Esophagus mucosa (tissue), 1 donor: ENCODE data around the gene P2RY2. TPM values are rescaled to one million over a fixed set of nuclear protein-coding genes. Genes with fewer than 3 reads are reported as not detected.

ENCODE experiments used
- ATAC-seq: fragments of 200-7000 bp; cut with Tn5 transposase; one replicate; pipeline ENCODE4 v1.9.1; 2020
- total RNA-seq: library from RNA; stranded (reverse); gene quantifications from one replicate; pipeline ENCODE4 v1.2.4, GENCODE V29; 2023
- donor health status: DM: yes; HTN: yes; CAD: no.

P2RY2 gene
- total RNA-seq: 44.3 TPM

DNA sequence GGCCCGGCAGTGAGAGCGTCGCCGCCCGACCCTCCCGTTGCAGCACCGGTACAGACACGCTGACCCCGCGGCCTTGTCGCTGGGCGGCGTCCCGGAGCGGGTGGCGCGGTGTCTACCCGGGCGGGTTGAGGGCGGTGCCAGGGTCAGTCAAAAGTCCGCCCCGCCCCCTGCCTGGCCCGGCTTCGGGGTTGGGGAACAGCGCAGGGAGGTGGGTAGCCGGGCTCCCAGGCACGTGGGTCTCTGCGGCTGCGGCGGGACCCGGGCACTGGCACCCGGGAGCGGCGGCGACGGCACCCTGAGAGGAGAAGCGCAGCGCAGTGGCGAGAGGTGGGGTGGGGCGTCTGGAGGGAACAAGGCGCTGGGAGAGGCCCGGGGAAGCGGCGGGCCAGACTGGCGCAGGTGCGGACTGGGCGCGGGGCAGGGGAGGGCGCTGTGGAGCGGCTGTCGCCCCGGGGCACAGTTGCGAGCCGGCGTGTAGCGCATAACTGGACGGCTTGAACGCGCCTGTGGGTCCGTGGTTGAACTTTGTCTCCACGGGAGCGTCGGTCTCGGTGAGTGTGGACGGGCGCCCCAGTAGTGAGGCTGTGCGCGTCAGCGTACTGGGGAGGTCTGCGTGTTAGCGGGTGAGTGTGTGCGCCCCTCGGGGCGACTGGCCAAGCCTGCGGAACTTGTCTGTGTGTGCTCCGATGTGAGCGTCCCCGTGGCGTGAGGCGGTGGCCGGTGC, at the start of gene P2RY2:
TSS of gene P2RY2 (plus strand) at position 176 of the 724 bp plus-strand sequence. CDS start 15,879 bp downstream, outside the sequence.
- peak; percentile 86 for ATAC-seq

DNA sequence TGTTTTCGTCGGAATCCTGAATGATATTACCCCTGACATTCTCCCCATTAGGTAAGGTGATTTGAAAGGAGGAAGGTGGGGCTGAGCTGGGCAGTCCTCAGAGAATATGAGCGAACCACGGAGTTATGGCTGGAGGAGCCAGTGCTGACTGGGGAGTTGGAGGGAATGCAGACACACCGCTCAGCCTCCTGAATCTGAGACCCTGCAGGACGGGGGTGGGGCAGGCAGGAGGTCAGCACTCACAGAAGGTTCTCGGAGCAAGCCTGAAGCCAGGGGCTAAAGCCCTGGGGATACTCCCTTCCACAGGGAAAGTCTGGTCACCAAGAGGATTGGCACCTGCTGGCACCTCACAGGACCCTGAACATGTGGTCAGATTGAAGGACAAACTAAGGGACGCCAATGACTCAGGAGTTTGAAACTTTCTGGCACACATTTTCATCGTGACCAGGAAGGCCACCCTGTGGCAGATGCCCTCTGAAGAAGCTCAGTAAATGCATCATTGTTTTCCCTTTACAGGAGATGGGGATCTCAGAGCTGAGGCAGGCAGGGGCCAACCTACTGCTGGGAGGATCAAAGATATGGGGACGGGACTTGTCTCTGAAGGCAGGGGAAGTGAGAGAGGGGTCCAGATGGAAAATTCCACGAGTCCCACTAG, 49.0 kb upstream of the P2RY2 start:
- no peak for ATAC-seq

DNA sequence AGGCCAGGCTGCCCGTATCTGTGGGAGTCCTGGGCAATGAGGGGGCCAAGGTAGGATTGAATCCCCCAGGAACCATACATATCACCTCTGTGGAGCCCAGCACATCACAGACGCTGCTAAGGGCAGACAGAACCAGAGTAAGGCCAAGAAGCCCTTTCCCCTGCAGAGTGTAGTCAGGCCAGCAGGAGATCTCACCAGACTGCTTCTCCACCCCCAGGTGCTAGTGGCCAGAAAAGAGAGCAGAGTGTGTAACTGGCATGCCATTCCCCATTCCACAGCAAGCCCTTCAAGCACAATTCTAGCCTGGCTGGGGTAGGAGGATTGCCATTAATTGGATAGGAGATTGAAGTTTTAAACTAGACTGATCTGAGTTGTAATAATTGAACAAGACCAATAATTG, 47.9 kb upstream of the P2RY2 start:
- no peak for ATAC-seq

DNA sequence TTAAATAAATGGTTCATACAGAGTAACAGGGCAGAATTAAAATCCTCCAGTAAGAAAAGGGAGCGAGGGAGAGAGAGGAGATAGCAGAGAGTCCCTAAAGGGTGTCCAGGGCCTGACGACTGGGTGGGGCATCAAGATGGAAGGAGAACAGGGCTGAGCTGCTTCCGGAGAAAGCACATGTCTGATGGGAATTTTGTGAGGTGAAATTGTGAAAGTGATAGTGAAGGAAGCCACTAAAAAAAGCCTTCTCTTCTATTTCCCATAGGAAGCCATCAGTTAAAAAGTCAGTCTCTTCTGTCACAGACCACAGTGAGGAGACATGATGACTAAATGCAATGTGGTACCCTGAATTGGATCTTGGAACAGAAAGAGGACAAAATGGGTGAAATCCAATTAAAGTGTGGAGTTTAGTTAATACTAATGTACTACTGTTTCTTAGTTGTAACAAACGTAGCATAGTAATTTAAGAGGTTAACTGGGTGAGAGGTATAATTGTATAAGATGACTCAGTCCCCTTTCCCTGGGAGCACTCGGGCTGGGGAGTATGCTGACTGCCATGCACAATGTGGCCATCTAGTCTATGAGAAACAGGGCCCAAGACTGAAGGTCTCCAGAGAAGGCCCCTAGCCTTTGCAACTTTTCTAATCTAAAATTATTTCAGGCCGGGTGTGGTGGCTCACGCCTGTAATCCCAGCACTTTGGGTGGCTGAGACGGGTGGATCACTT, 46.5 kb upstream of the P2RY2 start:
- ATAC-seq: no peak

DNA sequence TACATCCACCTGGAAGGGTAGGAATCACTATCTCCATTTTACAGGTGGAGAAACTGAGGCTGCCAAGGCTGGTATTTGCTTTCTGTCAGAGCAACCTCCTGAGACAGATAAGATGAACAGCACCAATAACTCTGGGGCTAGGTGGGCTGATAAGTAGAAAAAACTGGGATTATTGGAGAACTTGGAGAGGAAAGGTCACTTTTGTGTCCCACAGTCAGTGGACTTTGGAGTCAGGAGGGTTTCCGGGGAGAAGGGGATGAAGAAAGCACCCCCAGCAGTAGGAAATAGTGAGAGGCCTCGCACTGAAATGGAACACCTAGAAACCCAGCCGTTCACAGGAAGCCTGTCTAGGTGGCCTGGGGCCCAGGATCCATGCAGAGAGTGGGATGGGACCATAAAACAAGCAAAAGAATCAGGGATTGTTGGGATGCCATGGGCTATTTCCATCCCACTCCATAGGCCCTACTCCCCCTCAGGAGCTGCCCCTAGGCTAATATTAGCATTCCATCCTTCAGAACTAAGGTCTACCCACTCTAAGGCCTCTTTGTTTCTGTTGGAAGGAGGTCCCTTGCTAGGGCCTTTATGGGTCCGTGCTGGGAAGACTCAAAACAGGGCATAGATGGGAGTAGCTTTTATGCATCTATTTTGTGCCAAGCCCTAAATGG, 45.0 kb upstream of the P2RY2 start:
- ATAC-seq: no peak

DNA sequence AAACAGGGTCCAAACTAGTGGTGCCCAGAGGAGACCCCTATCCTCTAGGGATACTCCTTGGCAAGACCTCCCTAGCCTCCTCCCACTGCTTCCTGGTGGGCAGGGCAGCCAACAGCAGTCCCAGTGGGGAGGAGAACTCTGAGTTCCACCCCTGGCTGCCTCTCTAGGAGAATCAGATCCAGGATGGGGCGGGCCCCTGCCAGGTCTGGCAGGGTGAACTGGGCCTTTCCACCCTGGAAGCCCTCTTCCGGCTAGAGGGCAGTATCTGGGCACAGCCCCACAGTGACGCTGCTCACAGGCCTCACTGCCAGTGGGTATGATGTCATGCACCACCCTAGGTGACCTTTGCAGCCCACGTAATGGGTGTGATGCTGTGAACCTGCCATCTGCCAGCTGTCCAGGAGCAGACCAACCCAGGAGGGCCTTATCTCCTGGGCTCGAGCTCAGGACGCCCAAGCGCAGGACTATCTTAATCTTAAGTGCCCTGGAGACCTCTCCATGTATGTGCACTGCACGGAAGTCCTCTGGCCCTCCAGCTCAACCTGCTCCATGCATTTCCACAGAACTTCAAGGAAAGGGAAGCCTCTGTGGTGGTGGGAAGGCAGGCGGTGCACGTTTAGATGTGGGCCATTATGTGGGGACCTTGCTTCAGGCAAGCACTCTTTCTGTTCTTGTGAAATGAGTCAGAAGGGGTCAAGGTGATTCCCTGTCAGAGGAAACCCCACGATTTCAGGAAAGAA, 44.2 kb upstream of the P2RY2 start:
- peak; percentile 6 for ATAC-seq

DNA sequence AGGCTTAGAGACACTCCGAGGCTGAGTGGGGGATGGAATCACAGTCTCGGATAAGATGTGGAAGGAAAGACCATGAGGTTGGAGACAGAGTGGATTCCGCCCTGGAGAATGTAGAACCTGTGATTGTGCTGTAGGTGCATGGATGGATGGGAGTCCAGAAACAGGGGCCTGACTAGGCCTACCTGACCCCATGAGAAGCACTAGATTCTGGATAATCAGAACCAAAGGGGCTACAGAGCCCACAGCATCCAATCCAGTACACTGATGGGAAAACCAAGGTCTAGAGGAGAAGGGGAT, 43.6 kb upstream of the P2RY2 start:
- no peak for ATAC-seq

DNA sequence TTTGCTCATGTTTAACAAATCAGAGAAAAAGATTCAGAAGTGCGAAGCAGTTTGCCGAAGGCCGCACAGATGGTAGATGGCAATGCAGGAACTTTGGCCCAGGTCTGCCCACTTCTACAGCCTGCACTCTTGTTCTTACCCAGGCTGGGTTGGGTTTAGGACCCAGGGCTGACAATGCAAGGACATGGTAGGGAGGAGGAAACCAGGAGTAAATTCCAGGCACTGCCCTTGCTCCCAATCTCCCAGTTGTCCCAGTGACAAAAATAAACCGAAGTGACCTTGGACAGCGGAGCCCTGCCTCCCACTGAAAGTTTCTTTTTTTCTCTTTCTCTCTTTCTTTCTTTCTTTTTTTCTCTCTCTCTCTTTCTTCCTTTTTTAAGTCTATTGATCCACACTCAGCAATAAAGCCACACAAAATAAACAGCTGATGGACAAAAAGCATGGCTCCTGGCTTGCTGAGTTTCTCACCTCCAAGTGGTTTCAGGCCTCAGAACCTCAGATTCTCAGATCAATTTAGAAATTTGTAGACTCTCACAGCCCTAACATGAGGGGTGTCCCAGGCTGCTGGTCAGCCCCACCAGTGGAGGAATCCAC, 42.4 kb upstream of the P2RY2 start:
- no peak for ATAC-seq

DNA sequence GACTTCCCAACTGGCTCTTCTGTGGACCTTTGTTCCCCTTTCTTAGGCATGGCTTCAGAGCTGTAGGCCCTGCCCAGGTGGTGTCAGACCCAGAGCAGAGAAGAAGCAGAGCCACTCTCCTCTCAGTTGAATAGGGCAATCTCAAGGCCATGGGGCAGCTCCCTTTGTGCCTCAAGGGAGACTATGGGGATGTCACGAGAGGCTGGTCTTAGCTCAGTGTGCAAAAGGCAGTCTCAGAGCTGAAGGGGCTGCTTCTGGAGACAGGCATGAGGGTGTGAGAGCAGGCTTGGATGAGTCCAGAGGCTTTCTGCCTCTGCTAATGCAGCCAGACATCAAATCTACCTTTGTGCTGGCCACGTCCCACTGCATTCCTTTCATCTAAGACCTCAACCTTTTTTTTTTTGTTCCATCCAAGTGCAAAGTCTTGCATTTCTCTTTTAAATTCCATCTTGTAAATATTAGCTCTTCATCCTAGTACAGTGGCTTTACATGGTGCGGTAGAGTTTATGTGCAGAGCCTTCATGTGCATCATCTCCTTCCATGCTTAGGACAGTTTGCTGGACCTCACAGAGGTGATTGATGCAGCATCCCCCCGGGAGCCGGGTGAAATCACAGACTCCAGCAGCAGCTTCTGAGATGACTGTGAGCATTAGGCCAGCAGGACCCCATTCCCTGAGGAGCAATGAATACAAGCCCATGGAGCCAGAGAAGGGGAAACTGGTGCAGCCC, 41.8 kb upstream of the P2RY2 start:
- ATAC-seq: no peak

DNA sequence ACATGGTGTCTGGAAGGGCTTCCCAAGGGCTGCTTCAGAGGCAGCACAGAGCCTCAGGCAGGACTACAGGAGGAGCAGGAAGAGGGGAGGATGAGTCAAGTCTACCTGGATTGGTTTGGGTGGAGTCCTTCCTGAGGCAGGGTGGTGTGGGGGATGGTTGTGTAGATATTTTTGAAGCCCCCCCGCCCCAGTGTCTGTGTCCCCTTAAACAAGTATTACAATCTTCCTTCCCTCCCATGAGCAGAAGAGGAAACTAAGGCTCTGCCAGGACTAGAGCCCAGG, 41.3 kb upstream of the P2RY2 start:
- peak; percentile 45 for ATAC-seq

DNA sequence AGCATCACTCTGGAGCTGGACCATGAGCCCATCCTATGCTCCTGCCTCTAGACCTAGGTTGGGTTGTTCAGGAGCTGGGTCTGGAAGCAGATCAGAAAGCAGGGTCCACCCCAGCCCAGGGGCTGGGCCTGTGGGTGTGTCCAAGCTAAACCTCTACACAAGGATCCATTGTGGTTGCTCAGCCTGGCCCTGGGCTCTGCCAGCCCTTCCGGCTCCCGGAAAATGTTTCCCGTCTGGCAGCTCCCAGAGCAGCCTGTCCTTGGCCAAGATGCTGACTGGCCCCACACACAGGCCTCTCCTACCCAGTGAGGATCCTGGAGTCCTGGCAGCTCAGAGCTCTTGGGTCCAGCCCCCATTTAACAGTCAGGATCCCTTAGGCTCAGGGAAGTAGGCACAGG, 40.7 kb upstream of the P2RY2 start:
- ATAC-seq: peak; percentile 63

DNA sequence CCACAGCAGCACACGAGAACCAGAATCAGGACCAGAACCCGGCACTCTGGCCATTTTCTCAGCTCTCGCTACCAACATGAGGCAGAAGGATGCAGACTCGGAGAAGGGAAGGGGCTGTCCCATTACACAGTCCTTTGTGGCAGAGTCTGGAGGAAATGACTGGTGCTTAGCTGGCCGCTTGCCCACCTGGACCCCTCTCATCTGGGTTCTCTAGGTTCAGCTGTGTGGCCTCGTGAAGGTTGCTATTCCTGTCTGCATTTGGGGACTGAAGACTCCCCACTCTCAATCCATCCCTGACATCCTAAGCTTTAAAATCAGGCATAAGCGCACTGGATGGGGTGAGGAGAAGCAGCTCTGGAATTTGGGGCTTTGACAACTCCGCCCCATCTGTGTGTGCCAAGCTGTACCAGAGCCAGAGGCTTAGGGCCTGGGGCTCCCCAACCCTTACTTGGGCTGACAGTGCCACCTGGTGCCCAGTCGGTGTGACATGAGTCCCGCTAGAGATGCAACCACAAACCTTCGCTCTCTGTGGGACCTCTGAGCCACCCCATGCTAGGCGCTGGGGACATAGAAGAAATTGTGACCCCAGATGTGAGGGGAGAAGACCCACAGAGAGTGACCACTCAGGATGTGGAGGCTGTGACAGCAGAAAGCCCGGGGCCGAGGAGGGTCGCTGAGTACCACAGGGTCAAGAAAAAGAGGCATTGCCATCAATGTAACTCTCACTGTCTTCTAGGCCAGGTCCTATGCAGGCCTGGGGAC, 40.1 kb upstream of the P2RY2 start:
- peak; percentile 90 for ATAC-seq

DNA sequence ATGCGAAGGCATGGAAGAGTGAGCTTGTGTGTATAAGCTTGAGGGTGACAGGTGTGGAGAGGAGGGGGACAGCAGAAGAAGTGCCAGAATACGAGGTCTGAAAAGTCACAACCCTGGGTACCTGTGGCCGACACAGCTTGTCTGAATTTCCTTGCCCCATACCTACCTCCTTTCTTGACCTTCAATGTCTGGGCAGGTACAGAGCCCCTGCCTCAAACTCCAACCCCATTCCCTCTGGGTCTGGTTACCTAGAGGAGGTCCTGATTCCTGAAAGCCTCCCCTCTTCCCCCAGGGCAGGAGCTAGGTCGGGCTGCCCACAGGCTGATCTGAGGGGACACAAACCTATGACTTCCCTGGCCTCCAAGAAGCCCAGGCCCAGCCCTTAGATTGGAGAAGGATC, 39.4 kb upstream of the P2RY2 start:
- ATAC-seq: no peak

DNA sequence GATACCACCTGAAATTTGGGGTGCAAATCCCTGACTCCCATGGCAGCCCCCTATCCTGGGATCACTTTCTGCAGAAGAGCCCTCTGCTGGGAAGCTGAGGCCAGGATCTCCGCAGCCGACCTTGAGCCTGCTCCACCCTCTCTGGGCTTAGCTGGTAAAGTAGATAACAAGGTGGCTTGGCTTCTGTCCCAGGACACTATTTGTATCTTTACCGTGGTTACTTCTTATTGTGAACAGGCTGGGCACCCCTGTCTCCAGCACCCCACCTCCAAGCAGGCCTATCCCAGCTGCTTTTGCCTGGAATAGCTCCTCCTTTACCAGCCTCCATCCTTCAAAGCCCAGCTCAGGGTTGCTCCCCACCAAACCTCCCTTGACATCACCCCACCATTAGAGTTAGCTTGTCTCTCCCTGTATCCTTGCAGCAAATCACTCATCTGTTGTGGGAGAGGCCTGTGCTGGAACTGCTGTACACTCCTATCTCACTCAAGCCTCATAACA, 35.2 kb upstream of the P2RY2 start:
- no peak for ATAC-seq

DNA sequence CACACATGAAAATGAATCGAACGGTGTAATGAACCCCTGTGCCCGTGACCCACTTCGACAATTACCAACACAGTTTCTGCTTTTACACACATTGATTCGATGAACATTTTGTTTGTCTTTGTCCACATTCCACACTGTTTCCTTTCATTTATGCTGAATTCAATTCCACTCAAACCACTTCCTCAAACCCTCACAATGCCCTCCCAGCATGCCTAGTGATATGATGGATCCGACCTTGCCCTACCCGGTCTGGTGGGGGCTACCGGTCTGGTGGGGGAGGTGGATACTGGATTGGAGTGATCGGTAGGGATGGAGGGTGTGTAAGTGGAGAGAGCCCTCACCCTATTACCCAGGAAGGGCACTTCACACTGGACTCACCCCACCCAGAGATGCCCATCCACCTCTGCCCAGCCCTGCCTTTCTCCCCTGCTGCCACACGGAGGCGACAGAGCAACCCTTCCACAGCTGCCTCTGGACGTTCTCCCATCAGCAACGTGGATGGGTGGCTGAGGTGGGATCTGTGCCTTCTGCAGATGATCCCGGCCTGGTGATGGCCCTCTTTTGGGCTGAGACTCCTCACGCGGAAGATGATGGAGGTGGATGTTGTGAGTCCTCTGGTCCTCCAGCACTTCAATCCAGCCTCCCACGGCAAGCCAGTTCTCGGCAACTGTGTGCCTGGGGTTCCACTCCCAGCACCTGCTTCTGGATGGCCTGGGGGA, 33.0 kb upstream of the P2RY2 start:
- peak; percentile 58 for ATAC-seq

DNA sequence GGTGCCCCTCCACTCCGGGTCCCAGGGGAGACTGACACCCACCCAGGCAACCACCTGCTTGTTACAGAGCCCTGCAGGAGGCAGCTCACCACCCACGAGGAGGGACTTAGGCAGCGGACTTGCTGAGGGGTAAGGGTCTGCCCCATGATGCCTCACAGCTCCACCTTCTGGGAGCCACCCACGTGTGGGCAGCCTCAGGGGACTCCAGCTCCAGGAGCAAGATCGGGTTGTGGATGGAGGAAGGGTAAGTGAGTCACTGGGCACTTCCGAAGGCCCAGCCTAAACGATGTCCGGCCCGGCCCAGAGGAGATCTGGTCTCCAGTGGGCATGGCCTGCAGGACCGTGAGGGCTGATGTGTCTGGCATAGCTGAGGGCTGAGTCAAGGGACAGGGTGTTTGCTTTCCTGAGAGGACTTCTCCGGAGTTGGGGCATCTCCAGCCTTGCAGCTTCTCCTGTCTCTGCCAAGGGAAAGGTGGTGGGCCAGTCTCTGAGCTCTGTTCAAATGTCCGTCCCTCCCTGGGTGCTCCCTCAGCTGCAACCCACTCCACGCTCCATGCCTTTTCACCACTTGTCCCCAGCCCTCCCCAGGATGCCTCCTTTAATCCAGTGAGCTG, 32.3 kb upstream of the P2RY2 start:
- peak; percentile 72 for ATAC-seq

DNA sequence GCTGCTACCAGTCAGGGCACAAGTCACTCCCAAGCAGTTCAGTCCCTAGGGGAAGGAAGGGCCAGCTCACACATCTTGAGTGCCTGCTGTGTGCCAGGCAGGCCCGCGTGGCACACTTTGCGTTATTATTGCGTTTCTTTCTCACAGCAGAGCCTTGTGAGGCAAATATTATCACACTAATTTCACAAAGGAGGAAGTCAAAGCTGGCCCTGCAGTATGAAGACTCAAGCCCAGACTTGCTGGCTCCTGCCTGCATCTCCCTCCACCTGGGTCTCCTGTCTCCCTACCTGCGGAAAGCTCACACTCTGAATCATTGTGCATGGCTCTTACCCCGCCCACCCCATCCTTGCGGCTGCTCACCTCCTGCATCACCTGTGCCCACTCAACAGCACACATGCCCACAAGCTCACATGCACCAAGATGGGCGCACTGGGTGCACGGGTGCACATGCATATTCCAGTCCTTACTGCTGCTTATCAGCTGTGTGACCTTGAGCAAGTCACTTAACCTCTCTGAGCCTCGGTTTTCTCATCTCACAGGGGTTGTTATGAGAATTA, 31.7 kb upstream of the P2RY2 start:
- peak; percentile 69 for ATAC-seq

DNA sequence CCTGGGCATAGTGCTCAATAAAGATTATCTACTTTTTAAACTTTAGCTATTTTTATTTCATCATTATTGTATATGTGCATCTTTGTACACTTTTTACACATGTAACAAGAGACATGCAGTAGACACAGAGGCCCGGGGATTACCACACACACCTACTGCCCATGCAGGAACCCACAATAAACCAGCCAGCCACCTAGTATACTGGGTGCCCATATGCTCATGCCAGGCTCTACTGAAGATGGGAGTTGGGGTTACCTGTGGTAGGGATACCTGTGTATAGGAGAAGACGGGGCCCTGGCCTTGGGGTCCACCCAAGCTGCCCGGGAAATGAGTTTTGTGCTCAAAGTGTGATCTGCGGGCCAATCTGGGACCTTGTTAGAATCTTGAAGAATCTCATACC, 31.2 kb upstream of the P2RY2 start:
- no peak for ATAC-seq

DNA sequence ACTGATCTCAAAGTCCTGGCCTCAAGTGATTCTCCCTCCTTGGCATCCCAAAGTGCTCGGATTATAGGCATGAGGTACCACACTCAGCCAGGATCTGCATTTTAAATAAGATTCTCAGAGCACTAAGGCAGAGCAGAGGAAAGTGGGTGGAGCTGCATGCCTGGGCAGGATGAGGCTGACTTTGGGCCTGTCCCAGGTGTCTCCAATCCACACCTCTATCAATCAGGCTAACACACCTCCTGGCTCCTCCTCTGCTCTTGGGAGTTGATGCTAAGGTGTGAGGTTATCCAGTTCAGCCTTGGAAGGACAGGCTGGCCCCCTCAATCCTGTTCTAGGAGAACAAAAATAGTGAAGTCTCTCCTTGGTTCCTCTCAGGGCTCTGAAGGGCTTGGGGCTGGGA, 30.2 kb upstream of the P2RY2 start:
- ATAC-seq: peak; percentile 65
